H1 (cell line): Measurements from ENCODE around the gene C10orf95. TPM values are rescaled to one million over a fixed set of nuclear protein-coding genes. Genes with fewer than 3 reads are reported as not detected.

Source experiments
- CTCF ChIA-PET: fragments of 300-600 bp; sonication (Branson Sonifier 250); formaldehyde crosslinking; loops from one replicate; lab custom pipeline; 2021; ENCODE audit not compliant: partially characterized antibody; lab: Charles Lee
- POLR2A ChIA-PET: fragments of 300-600 bp; sonication (Branson Sonifier 250); formaldehyde crosslinking; loops from one replicate; lab custom pipeline; 2021; ENCODE audit warnings: inconsistent platforms; ENCODE audit not compliant: partially characterized antibody; lab: Charles Lee
- DNase-seq, 2 experiments: peaks; one replicate each; pipeline versions ENCODE4 v3.0.0 to v3.0.0-alpha.2; 2010 to 2022; ENCODE audit warnings: low spot score in 2 of 2, low read depth in 1 of 2, mixed read lengths in 1 of 2
- FAIRE-seq: peaks from 2 replicates; lab custom pipeline; 2011; peaks lifted over from hg19 to GRCh38; lab: Jason Lieb, UNC
- H2AFZ ChIP-seq: 2 replicates; pipeline ENCODE4 v1.8.1; 2012; ENCODE audit warnings: low read length, inconsistent platforms
- H2AK5ac ChIP-seq: 2 replicates; pipeline ENCODE4 v1.6.1; 2013; ENCODE audit warnings: low read depth, low read length
- H2BK120ac ChIP-seq: replicated peaks from 2 replicates; pipeline ENCODE3; 2013; ENCODE audit warnings: low read depth, low read length, inconsistent platforms
- H2BK12ac ChIP-seq: 2 replicates; pipeline ENCODE4 v1.6.1; 2013; ENCODE audit warnings: low read depth, low read length
- H2BK15ac ChIP-seq: 2 replicates; pipeline ENCODE4 v1.6.1; 2013; ENCODE audit warnings: low read length
- H2BK20ac ChIP-seq: 2 replicates; pipeline ENCODE4 v1.6.1; 2013; ENCODE audit warnings: low read length
- H2BK5ac ChIP-seq: 2 replicates; pipeline ENCODE4 v1.6.1; 2013; ENCODE audit warnings: low read depth, low read length
- H3K14ac ChIP-seq: 2 replicates; pipeline ENCODE4 v1.6.1; 2013; ENCODE audit warnings: inconsistent platforms; ENCODE audit not compliant: insufficient read length
- H3K18ac ChIP-seq: 2 replicates; pipeline ENCODE4 v1.6.1; 2013; ENCODE audit warnings: low read length; ENCODE audit errors: extremely low read depth
- H3K23ac ChIP-seq: 2 replicates; pipeline ENCODE4 v1.6.1; 2013; ENCODE audit warnings: inconsistent platforms; ENCODE audit not compliant: insufficient read length
- H3K23me2 ChIP-seq: 2 replicates; pipeline ENCODE4 v1.6.1; 2013; ENCODE audit warnings: low read depth, low read length
- H3K27ac ChIP-seq: 2 replicates; pipeline ENCODE4 v1.6.1; 2011; ENCODE audit warnings: low read depth, low read length, inconsistent platforms
- H3K27me3 ChIP-seq, 4 experiments: replicated peaks in 1 of 4; 1 replicate in 1 of 4; 2 replicates in 3 of 4; pipeline versions ENCODE4 v1.6.1 to v1.8.1; 2011 to 2013; ENCODE audit warnings: low read length in 3 of 4, mild to moderate bottlenecking in 3 of 4, inconsistent platforms in 2 of 4, mixed read lengths in 2 of 4, moderate library complexity in 1 of 4; ENCODE audit not compliant: control insufficient read depth in 3 of 4, insufficient read depth in 3 of 4; ENCODE audit errors: extremely low read depth in 1 of 4
- H3K36me3 ChIP-seq, 4 experiments: 2 replicates each; pipeline versions ENCODE4 v1.6.1 to v1.8.1; 2011 to 2013; ENCODE audit warnings: mild to moderate bottlenecking in 4 of 4, low read length in 3 of 4, moderate library complexity in 2 of 4, control low read depth in 1 of 4, inconsistent platforms in 1 of 4; ENCODE audit not compliant: insufficient read depth in 4 of 4, control insufficient read depth in 2 of 4
- H3K4ac ChIP-seq: replicated peaks from 2 replicates; pipeline ENCODE3; 2013; ENCODE audit warnings: low read length, low read depth, mixed read lengths, inconsistent platforms; ENCODE audit not compliant: insufficient read length
- H3K4me1 ChIP-seq, 4 experiments: replicated peaks in 1 of 4; 1 replicate in 1 of 4; 2 replicates in 3 of 4; pipeline versions ENCODE4 v1.6.1 to v1.8.1; 2011 to 2013; ENCODE audit warnings: low read length in 3 of 4, inconsistent platforms in 2 of 4, mixed read lengths in 1 of 4; ENCODE audit not compliant: insufficient read depth in 4 of 4, control insufficient read depth in 3 of 4
- H3K4me2 ChIP-seq, 2 experiments: 2 replicates each; pipeline versions ENCODE4 v1.6.1 to v1.8.1; 2011 to 2013; ENCODE audit warnings: low read depth in 2 of 2, low read length in 2 of 2, control low read depth in 1 of 2, inconsistent platforms in 1 of 2, mild to moderate bottlenecking in 1 of 2; ENCODE audit not compliant: insufficient read depth in 1 of 2
- H3K4me3 ChIP-seq, 4 experiments: fragments of 200-600, 300-600 bp in 1 of 4; sonication (generic), shearing (Covaris generic), sonication (Bioruptor Twin) in 1 of 4; 2 replicates each; pipeline versions ENCODE4 v1.5.1 to v1.8.1; 2011 to 2016; ENCODE audit warnings: low read length in 4 of 4, low read depth in 3 of 4, control low read depth in 2 of 4, inconsistent platforms in 2 of 4, mild to moderate bottlenecking in 2 of 4, mixed read lengths in 1 of 4, moderate library complexity in 1 of 4; ENCODE audit not compliant: insufficient read depth in 2 of 4; ENCODE audit errors: extremely low read depth in 1 of 4
- H3K56ac ChIP-seq: replicated peaks from 2 replicates; pipeline ENCODE3; 2013; ENCODE audit warnings: low read depth, mild to moderate bottlenecking, mixed read lengths, low read length, inconsistent platforms; ENCODE audit not compliant: insufficient read length
- H3K79me1 ChIP-seq: 2 replicates; pipeline ENCODE4 v1.6.1; 2013; ENCODE audit warnings: low read depth, low read length, control low read depth
- H3K79me2 ChIP-seq, 2 experiments: 2 replicates each; pipeline versions ENCODE4 v1.6.1 to v1.8.1; 2012 to 2013; ENCODE audit warnings: low read length in 2 of 2, mild to moderate bottlenecking in 2 of 2, inconsistent platforms in 1 of 2; ENCODE audit not compliant: insufficient read depth in 2 of 2, control insufficient read depth in 1 of 2
- H3K9ac ChIP-seq, 4 experiments: replicated peaks in 1 of 4; 1 replicate in 1 of 4; 2 replicates in 3 of 4; pipeline versions ENCODE4 v1.6.1 to v1.8.1; 2011 to 2013; ENCODE audit warnings: low read depth in 3 of 4, low read length in 3 of 4, control low read depth in 2 of 4, mild to moderate bottlenecking in 2 of 4, moderate library complexity in 2 of 4, inconsistent platforms in 1 of 4; ENCODE audit errors: extremely low read depth in 1 of 4
- H3K9me3 ChIP-seq, 2 experiments: 2 replicates each; pipeline versions ENCODE4 v1.6.1 to v1.8.1; 2012 to 2013; ENCODE audit warnings: mild to moderate bottlenecking in 2 of 2, moderate library complexity in 2 of 2, control low read depth in 1 of 2, inconsistent platforms in 1 of 2, low read depth in 1 of 2, low read length in 1 of 2, mixed read lengths in 1 of 2; ENCODE audit not compliant: insufficient read depth in 2 of 2
- H4K20me1 ChIP-seq, 2 experiments: replicated peaks in 1 of 2; 2 replicates each; pipeline versions ENCODE3 to v1.8.1; 2011 to 2013; ENCODE audit warnings: inconsistent platforms in 2 of 2, low read length in 2 of 2, mild to moderate bottlenecking in 1 of 2; ENCODE audit not compliant: insufficient read depth in 2 of 2, control insufficient read depth in 1 of 2
- H4K5ac ChIP-seq: 2 replicates; pipeline ENCODE4 v1.6.1; 2013; ENCODE audit warnings: low read length, low read depth, mixed read lengths, inconsistent platforms; ENCODE audit not compliant: insufficient read length
- H4K8ac ChIP-seq: 2 replicates; pipeline ENCODE4 v1.8.0; 2013; ENCODE audit warnings: mild to moderate bottlenecking, moderate library complexity, low read length, inconsistent platforms; ENCODE audit not compliant: insufficient read depth; ENCODE audit errors: extremely low read depth
- H4K91ac ChIP-seq: replicated peaks from 2 replicates; pipeline ENCODE3; 2013; ENCODE audit warnings: low read length, mixed read lengths, inconsistent platforms; ENCODE audit not compliant: insufficient read length
- MAFK ChIP-seq: IDR thresholded peaks from 2 replicates; pipeline ENCODE4 v1.6.1; 2012; ENCODE audit warnings: low read depth, mild to moderate bottlenecking, improper control_type of control experiment, low read length
- POLR2A ChIP-seq, 2 experiments: IDR thresholded peaks; 1 replicate in 1 of 2; 2 replicates in 1 of 2; pipeline ENCODE4 v1.6.1; 2011; ENCODE audit warnings: low read depth in 2 of 2, low read length in 2 of 2, mild to moderate bottlenecking in 2 of 2; ENCODE audit errors: control extremely low read depth in 1 of 2
- POLR2AphosphoS5 ChIP-seq: IDR thresholded peaks from 2 replicates; pipeline ENCODE4 v1.6.1; 2011; ENCODE audit warnings: low read depth, low read length
- WGBS, 2 experiments: shearing (Covaris generic) in 1 of 2; methylation state at CpG; one replicate each; pipeline versions ENCODE4 v1.1.6 to v1.1.7; 2013 to 2015; ENCODE audit warnings: low lambda C conversion rate in 2 of 2, mixed read lengths in 2 of 2, inconsistent platforms in 1 of 2, low coverage in 1 of 2, missing lambda C conversion rate in 1 of 2; ENCODE audit not compliant: insufficient replicate concordance in 2 of 2, insufficient coverage in 1 of 2, insufficient read length in 1 of 2; ENCODE audit errors: extremely low coverage in 1 of 2, missing lambda C conversion rate in 1 of 2; 5-methylcytosine and 5-hydroxymethylcytosine counted together
- polyA plus RNA-seq, 7 experiments: library from polyadenylated mRNA; depleted of rRNA in 3 of 7; stranded (reverse) in 5 of 7; unstranded in 2 of 7; fragments of >200 nt in 5 of 7; fragments of 200-250 nt in 2 of 7; gene quantifications; 1 replicate in 5 of 7; 2 replicates in 1 of 7; 4 replicates in 1 of 7; pipeline versions ENCODE4 v1.2.1 to v1.2.3, GENCODE V29; 2011 to 2013; ENCODE audit warnings: missing spikeins in 2 of 7, mixed read lengths in 2 of 7
- total RNA-seq: library from RNA; stranded (reverse); fragmentation: NEBNext Ultra II Directional; extraction: Animal tissue kit (Norgen Biotek cat#: 25700); gene quantifications from 2 replicates; pipeline ENCODE4 v1.2.1, GENCODE V29; 2021

C10orf95 gene
- total and polyA plus RNA-seq, 2 of the 8 experiments (the other 6 are each of a cell fraction or from before 2014, with no cell fraction given) = 0.34 to 0.48 TPM

GRCh38 chr10:102404361-102405107, 46.8 kb downstream of the C10orf95 start:
- Histone ChIP-seq H3K4me2 (no peak overlapping the region), H2AK5ac (no peak overlapping the region), H3K56ac (no peak overlapping the region), H3K79me2 (no peaks in the 10 kb centered on the region), H4K91ac (no peak overlapping the region), H3K27ac (no peak overlapping the region), H4K20me1 (peaks cover 3 to 9% of the 10 kb centered on the region in 2 experiments), H3K4me3 (no peak overlapping the region), H2BK20ac (no peak overlapping the region), H3K4ac (no peak overlapping the region), H3K36me3 (peaks cover 2 to 13% (median 4%) of the 10 kb centered on the region in 4 experiments; a peak in 3 of 8 replicates), H2BK15ac (no peak overlapping the region), H3K27me3 (peaks cover 8 to 27% (median 22%) of the 10 kb centered on the region in 4 experiments), H3K79me1 (no peaks in the 10 kb centered on the region), H3K9ac (no peak overlapping the region), H3K18ac (no peak overlapping the region), H3K23ac (no peak overlapping the region), H3K4me1 (peaks cover 2 to 15% (median 9%) of the 10 kb centered on the region in 4 experiments), H4K5ac (no peak overlapping the region), H2AFZ (no peak overlapping the region), H2BK5ac (no peak overlapping the region), H3K14ac (no peak overlapping the region), H2BK120ac (no peak overlapping the region), H3K9me3 (no peaks in the 10 kb centered on the region), H2BK12ac (no peak overlapping the region), H3K23me2 (peaks cover 12% of the 10 kb centered on the region), H4K8ac (no peak overlapping the region; the same call in 1 of the 2 replicates)
- WGBS, 2 experiments = 95% methylated on average over 11 of the region's 17 CpGs; no CpG with 5 or more reads in 1 of the 2 experiments
- ChIA-PET POLR2A (interaction anchor here (0.8 to 5.9 kb wide), 10 partner anchors 10 to 253 kb away, joined by 3 to 33 read pairs (median 4); partner anchors contain the start of genes NFKB2 and NOLC1), CTCF (interaction anchor here (0.5 to 16.4 kb wide), 22 partner anchors 9 to 266 kb away, joined by 3 to 357 read pairs (median 5); partner anchors contain the start of genes C10orf95, CUEDC2, ELOVL3 and FBXL15)
- TF ChIP-seq POLR2AphosphoS5 = 0 out of 2 replicates have a peak, but pooled peaks have one; percentile 5
- peak in 1 of 2 experiments; percentile 60; a peak in 1 of 3 replicates for TF ChIP-seq POLR2A (IDR thresholded peaks at IDR 0.05; ENCODE audit: control extremely low read depth in 1 of 2, low read depth in 2 of 2, low read length in 2 of 2)
- no peak for TF ChIP-seq MAFK
- DNase-seq = no peak
- no peak for FAIRE-seq
